HG03469 (cell line): ENCODE measurements around the gene CHST14.
"Not testable (repeated sequence)": the region's sequence is repeated elsewhere in the genome, so short reads cannot be mapped to it uniquely, and the experiment has no call there.

ENCODE experiments used
- ATAC-seq: cut with Tn5 transposase; IDR thresholded peaks from one replicate; pipeline ENCODE4 v1.9.1; 2021; ENCODE audit warnings: mild to moderate bottlenecking, moderate library complexity, moderate number of reproducible peaks; ENCODE audit not compliant: unreplicated experiment

Gene CHST14

GRCh38 chr15:40440743-40441564, 29.8 kb upstream of the CHST14 start, which contains the start of gene BAHD1:
Gene BAHD1, plus strand, starts transcription at chr15:40440953. Its CDS starts 17,512 bp downstream, at chr15:40458465.
- ATAC-seq, result peak; percentile 74

- no peak for ATAC-seq
Observed at GRCh38 chr15:40441565-40442531, 28.9 kb upstream of the CHST14 start.

GRCh38 chr15:40443255-40443654, 27.5 kb upstream of the CHST14 start:
- no peak for ATAC-seq

GRCh38 chr15:40443846-40444245, 26.9 kb upstream of the CHST14 start:
- no peak for ATAC-seq

- no peak for ATAC-seq
Observed at GRCh38 chr15:40444736-40445135, 26.0 kb upstream of the CHST14 start.

- ATAC-seq, result no peak
Observed at GRCh38 chr15:40445421-40445922, 25.3 kb upstream of the CHST14 start.

GRCh38 chr15:40446144-40446543, 24.6 kb upstream of the CHST14 start:
- ATAC-seq, result no peak

GRCh38 chr15:40448354-40448753, 22.4 kb upstream of the CHST14 start:
- no peak for ATAC-seq

- no peak for ATAC-seq
Observed at GRCh38 chr15:40449275-40449674, 21.5 kb upstream of the CHST14 start.

GRCh38 chr15:40450047-40450446, 20.7 kb upstream of the CHST14 start:
- no peak for ATAC-seq

- no peak for ATAC-seq
Observed at GRCh38 chr15:40451527-40452158, 19.1 kb upstream of the CHST14 start.

GRCh38 chr15:40452296-40453090, 18.3 kb upstream of the CHST14 start:
- no peak for ATAC-seq

GRCh38 chr15:40453941-40454340, 16.8 kb upstream of the CHST14 start:
- ATAC-seq, result not testable (repeated sequence)

GRCh38 chr15:40454904-40455391, 15.8 kb upstream of the CHST14 start:
- no peak for ATAC-seq

GRCh38 chr15:40456299-40456712, 14.5 kb upstream of the CHST14 start:
- ATAC-seq, result no peak

- no peak for ATAC-seq
Observed at GRCh38 chr15:40456738-40457137, 14.0 kb upstream of the CHST14 start.

GRCh38 chr15:40458495-40459371, 12.1 kb upstream of the CHST14 start:
- no peak for ATAC-seq

- no peak for ATAC-seq
Observed at GRCh38 chr15:40459391-40460015, 11.3 kb upstream of the CHST14 start.
